ENCODE data around the gene PIAS1. TPM values are rescaled to one million over a fixed set of nuclear protein-coding genes. Genes with fewer than 3 reads are reported as not detected.
"Not testable (repeated sequence)": the region's sequence is repeated elsewhere in the genome, so short reads cannot be mapped to it uniquely, and the experiment has no call there.

The PIAS1 gene
- polyA plus RNA-seq, 1 donor, result 30.0 TPM

DNA sequence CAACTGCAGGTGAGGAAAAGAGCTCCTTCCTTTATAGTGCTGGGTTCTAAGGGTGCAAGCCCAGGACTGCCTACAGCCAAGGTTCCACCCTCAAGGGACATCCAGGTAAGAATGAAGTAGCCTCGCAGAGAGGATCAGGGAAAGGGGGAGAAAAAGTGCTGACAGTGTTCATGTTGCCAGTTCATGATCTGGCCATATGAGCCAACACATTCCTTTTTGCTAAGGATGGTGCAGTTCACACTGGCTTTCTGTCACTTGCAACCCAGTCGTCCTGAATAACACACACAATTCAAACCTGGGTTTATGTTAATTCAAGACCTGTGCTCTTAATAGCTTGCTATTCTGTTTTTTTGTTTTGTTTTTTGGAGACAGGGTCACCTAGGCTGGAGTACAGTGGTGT lies 166.4 kb downstream of the PIAS1 start:
- DNase-seq, result no peak

DNA sequence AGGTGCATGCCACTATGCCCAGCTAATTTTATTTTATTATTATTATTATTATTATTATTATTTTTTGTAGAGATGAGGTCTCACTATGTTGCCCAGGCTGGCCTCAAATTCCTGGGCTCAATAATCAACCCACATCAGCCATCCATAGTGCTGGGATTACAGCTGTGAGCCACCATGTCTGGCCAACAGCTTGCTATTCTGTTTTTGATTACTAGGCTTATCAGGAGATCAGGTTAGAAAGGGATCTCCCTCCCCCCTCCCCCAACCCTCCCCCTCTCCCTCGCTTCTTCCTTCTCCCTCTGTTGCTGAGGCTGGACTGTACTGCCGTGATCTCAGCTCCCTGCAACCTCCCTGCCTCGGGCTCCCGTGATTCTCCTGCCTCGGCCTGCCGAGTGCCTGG lies 166.9 kb downstream of the PIAS1 start:
- no peak for DNase-seq

DNA sequence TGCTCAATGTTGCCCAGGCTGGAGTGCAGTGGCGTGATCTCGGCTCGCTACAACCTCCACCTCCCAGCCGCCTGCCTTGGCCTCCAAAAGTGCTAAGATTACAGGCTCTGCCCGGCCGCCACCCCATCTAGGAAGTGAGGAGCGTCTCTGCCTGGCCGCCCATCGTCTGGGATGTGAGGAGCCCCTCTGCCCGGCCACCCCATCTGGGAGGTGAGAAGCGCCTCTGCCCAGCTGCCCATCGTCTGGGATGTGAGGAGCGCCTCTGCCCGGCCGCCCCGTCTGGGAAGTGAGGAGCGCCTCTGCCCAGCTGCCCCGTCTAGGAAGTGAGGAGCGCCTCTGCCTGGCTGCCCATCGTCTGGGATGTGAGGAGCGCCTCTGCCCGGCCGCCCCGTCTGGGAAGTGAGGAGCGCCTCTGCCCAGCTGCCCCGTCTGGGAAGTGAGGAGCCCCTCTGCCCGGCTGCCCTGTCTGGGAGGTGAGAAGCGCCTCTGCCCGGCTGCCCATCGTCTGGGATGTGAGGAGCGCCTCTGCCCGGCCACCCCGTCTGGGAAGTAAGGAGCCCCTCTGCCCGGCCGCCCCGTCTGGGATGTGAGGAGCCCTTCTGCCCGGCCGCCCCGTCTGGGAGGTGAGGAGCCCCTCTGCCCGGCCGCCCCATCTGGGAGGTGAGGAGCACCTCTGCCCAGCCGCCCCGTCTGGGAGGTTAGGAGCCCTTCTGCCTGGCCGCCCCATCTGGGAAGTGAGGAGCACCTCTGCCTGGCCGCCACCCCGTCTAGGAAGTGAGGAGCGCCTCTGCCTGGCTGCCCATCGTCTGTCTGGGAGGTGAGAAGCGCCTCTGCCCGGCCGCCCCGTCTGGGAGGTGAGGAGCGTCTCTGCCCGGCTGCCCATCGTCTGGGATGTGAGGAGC lies 167.7 kb downstream of the PIAS1 start:
- not testable (repeated sequence) for DNase-seq

DNA sequence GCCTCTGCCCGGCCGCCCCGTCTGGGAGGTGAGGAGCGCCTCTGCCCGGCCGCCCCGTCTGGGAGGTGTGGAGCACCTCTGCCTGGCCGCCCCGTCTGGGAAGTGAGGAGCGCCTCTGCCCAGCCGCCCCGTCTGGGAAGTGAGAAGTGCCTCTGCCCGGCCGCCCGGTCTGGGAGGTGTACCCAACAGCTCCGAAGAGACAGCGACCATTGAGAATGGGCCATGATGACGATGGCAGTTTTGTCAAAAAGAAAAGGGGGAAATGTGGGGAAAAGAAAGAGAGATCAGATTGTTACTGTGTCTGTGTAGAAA lies 168.3 kb downstream of the PIAS1 start:
- DNase-seq, result not testable (repeated sequence)

DNA sequence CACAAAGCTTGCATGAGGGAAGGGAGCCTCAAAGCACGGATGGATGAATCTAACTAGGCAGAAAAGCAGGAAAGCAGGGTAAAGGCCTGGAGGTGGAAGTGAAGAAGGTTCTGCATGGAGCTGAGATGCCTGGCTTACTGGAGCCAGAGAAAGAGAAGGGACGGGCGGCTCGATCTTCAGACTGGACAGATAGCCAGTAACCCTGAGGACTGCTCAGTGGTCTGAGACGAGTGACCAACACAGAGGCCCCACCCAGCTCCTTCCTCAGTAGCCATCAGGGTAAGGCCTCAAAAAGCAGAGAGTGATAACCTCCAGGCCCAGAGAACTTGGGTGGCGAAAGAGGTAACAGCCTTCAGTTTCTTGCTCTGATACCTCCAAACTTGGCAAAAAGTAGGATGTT lies 169.1 kb downstream of the PIAS1 start:
- DNase-seq, result no peak

DNA sequence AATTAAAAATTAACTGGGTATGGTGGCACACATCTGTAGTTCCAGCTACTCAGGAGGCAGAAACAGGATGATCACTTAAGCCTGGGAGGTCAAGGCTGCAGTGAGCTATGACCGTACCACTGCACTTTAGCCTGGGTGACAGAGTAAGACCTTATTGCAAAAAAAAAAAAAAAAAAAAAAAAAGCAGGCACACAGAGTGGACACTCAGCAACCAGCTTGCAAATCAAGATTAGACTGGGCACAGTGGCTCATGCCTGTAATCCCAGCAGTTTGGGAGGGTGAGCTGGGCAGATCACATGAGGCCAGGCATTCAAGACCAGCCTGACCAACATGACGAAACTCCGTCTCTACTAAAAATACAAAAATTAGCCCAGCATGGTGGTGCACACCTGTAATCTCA lies 170.0 kb downstream of the PIAS1 start:
- DNase-seq, result no peak

DNA sequence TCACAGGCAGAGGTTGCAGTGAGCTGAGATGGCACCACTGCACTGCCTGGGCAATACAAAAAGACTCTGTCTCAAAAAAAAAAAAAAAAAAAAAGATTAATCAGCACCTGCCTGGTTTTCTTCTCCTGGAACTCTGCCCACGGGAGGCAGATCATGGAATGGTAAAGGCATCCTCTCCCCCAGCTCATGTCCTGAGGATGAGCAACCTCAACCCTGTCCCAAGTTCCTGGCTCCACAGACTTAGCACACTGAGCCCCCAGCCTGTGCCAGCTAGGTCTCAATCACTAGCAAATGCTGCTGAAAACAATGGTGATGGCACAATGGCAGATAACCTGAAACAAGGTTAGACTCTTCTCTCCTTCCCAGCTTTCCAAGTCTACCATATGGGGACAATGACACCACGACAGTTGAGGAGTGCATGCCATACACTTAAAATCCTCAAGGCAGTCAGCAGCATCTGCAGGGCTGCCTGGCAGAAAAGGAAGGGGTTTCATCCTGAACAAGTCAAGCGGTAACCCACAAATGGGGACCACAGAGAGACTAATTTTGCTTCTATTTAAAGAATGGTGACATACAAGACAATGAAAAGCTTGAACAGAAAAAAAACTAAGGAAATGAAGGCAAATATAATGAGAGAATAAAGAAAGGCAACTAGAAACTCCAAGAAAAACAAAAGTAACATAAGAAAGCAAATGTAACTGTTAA lies 170.6 kb downstream of the PIAS1 start:
- DNase-seq, result no peak

DNA sequence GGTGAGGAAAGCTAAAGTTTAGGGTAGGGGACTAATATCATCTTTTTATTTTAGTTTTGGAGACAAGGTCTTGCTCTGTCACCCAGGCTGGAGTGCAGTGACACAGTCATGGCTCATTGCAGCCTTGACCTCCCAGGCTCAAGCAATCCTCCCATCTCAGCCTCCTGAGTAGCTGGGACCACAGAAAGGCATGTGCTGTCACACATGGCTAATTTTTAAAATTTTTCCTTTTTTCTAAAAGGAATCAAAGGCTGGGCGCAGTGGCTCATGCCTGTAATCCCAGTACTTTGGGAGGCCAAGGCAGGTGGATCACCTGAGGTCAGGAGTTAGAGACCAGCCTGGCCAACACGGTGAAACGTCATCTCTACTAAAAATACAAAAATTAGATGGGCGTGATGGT lies 171.3 kb downstream of the PIAS1 start:
- DNase-seq, result not testable (repeated sequence)

DNA sequence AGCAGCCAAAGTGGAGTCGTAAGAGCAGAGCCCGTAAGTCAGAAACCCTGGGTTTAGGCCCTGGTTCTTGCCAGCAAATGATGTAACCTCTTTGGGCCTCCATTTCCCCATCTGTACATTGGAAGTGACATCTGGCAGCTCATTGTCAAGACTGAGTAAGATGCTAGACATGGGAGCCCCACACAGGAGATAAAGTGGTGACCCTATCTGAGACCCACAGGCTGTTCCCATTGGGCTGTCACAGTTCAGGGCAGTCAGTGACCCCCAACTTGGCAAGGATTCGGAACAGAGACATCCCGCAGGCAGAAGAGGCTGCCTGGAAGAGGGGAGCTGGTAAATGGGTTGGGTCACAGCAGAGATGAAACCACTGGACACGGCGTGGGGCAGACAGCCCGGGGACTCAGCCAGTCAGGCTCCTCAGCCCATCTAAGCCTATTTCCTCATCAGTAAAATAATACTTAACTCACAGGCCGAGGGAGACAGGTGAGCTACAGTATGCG lies 173.6 kb downstream of the PIAS1 start:
- DNase-seq, result no peak

DNA sequence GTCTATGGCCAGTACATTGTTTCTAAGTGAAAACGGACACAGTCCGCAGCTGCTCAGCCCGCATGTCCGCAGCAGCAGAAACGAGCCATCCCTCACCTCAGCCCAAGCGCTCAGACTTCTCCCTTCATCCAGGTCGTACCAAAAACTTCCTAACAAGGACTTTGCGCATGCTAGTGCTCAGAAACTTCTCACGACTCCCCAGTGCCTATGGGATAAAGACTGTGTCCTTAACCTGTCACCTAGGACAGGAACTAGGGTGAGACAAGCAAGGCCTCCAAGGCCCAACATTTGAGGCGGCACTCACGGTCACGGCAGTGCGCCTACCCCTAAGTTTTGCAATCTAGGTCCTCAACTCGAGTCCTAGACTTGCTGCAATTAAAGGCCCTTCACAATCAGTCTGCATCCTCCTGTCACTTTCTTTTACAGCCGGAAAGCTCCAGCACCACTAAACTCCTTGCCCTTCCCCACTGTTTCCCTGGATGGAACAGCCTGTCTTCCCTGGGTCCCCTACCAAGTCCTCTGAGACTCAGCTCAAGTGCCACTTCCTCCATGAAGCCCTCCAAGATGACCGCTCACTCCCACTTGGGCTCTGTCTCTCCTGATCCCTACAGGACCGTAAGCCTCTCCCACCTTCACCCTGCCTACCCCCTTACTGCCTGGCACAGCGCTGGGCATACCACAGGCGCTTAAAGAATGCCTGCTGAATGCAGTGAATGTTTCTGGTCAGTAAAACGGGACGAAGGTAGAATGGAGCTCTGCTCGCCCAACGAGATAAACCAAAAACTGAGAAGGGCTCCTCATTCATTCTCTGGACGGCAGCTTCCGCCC lies 174.2 kb downstream of the PIAS1 start:
- DNase-seq, result no peak

DNA sequence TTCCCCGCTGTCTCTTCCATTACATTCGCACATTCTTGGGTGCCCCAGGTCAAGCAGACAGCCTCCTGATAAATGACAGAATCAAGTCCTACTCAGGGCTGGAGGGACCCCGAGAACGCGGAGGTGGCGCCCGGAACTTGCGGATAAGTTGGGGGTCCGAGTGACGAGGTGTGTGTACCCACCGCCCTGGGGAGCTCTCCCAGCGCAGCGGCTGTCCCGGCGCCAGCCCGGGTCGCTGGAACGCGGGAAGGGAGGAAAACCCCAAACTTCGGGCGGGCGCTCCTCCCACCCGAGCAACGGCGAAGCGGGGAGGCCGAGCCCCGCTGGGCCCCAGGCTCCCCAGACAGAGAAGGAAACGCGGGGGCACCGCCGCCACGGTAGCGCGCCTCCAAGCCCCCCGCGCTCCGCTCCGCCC lies 174.9 kb downstream of the PIAS1 start:
- DNase-seq, result no peak

DNA sequence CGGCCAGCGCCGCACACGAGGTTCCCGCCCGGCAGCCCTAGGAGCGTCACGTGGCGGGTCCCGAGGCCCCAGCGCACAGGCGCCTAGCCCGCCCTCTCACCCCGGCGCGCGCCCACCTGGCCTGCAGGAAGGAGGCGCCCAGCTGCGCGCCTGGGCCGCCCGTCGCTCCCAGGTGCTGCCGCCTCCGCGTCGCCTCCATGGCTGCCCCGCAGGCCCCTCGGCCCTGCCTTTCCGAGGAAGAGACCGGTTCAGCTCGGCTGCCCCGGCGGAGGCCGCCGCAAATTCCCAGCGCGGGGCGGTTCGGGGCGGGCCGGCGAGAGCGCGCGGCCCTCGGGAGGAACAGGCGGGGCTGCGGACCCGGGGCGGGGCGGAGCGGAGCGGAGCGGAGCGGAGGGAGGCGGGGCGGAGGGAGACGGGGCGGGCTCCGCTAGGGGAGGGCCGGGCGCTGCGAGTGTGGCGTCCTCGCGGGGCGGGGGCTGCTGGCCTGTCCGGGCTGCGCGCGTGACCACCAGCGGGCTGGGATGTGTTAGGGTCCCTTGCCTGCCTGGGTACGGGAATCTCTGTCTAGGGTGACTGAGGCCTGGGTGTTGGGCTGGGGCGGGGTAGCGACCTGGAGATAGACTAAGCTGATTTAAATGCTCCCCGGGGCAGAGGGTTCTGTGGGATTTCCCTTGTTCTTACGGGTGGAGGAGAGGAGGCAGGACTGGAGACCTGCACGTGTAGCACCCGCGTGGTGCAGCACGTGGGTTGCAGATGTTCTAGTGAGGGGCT lies 175.5 kb downstream of the PIAS1 start, which contains the start of gene CLN6:
Gene CLN6 (minus strand): TSS at position 343 of the 771 bp plus-strand sequence. CDS start 144 bp downstream, at position 199.
- peak; percentile 80 for DNase-seq

DNA sequence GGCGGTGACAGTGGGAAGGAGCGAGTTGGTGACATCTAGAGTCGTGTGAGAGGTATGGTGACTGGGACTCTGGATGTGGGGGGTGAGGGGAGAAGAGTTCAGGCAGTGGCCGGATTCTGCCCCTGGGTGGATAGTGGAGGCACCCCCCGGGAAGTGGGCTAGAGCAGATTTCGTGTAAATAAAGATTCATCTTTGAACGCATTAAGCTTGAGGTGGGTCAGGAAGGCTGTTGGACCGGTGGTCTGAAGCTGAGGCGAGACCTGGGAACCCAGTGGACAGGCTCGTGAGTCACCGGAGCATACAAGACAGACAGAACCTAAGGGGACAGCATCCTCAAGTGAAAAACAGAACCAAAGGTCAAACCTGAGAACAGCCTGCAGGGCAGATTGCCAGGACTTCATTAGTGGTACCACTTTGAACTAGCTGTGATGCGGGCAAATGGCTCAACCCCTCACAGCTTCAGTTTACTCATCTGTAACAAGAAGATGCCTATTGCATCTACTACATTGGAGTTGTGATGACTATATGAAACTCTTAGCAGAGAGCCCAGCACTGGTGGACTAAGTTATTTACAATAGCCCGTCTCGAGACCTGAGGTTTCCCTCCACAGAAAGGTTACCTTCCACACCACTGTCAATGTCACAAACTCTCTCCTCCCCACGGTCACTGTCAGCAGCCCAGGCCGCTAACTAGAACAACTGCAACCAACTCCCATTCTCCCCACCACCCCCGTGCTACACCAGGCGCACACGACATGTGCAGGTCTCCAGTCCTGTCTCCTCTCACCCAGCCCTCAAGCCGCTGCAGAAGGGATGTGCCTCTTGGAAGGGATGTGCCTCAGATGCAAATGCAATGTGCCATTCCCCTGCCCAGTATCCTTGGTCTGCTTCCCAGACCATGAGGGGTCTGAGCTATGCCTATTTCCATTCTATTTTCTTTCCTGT lies 176.3 kb downstream of the PIAS1 start:
- no peak for DNase-seq

DNA sequence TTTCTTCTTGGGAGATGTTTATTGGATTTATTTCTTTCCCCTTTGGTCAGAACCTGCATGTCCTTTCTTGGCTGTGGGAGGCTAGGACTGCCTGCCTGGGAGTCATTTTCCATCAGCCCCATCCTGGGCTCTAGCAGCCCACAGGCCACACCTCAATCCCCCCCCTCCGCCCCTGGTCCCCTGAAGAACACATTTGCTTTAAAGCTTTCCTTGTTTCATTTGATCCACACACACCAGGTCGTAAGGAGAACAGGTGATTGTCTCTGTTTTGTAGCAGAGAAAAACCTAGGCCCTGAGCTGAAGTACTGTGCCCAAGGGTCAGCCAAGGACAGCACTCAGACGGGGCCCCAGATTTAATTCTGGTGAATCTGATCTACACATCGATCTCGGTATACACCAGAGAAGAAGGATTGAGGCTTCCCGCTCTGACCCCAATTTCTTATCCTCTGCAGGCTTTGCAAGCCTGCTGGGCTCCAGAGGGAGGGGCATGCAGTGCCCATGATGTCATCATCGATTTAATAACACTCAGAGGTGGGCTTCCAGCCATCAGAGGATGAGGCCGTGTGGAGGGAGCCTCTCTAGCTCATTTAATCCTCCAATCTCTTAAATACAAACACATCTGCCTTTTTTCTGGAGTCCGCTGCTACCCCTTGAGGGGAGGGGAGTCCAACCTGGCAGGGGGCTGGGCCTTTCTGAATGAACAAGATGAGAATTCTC lies 177.1 kb downstream of the PIAS1 start:
- DNase-seq, result no peak

DNA sequence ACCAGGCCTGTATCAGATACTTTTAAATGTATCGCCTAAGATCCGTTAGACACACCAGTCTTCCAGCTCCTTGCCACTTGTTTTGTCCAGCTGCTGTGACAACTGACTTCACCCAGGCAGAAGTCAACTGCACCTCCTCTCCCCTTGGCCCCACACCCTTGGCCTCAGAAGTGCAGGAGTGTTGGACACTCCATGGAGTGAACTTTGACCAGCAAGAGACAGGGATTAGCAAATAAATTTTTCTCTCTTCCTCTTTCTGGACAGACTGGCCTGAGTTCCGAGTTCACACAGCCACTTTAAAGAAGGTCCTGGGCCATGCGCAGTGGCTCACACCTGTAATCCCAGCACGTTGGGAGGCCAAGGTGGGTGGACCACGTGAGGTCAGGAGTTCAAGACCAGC lies 178.3 kb downstream of the PIAS1 start:
- no peak for DNase-seq

DNA sequence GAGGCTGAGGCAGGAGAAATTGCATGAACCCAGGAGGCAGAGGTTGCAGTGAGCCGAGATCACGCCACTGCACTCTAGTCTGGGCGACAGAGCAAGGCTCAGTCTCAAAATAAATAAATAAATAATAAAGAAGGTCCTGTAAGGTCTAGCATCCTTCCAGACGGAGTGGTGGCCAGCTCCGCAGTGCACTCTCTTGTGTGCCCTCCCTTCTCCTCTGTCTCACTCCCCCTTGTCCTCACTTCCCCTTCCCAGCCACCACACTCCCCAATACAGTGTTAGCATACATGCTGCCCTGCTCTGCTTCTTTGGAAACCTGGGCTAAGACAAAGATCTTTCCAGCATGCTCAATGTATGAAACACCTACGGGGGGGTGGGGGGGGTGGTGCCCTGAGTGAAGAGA lies 178.8 kb downstream of the PIAS1 start:
- DNase-seq, result no peak

DNA sequence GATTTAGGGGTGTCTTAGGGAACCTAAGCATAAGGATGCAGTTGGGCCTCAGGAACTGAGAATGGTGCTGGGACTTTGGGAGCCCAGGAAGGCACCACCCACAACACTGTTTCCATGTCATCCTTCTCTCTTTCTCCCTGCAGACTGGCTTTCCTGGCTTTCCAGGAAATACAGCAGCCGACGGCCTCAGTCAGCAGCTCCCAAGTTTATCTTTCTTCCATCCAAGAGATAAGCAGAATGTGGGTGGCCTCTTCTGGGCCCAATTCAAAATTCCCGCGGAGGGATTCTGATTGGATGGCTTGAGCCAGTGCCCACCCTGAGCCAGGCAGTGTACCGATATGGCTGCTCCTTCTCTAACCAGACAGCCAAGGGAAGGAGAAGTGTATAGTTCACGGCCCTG lies 179.9 kb downstream of the PIAS1 start:
- DNase-seq, result no peak

DNA sequence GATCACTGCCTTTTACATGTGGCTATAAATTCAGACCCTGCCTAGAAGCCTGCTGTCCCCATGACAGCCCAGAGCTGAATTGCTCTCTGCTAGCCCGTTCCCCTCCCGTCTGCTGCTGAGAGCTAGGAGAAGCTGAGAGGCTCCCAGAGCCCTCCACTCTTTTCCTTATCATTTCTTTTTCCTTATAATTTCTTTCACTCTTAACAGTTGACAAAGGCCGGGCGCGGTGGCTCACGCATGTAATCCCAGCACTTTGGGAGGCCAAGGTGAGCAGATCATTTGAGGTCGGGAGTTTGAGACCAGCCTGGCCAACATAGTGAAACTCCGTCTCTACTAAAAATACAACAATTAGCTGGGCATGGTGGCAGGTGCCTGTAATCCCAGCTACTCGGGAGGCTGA lies 180.4 kb downstream of the PIAS1 start:
- DNase-seq, result not testable (repeated sequence)

DNA sequence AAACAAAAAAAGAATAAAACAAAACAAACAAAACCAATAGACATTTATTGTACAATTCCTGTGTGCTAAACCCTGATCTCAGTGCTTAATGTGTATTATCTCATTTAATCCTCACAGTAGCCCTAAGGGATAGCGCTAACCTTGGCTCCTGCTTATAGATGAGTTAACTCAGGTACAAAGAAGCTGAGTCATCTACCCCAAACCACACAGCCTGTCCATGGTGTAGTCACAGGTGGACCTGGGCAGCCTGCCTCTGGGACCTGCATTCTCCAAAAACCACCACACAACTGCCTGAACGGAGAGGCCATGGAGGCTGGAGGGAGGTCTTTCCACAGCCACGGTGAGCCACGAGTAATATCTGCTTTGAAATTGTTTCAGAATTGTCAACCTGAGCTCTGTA lies 180.9 kb downstream of the PIAS1 start:
- DNase-seq, result no peak

DNA sequence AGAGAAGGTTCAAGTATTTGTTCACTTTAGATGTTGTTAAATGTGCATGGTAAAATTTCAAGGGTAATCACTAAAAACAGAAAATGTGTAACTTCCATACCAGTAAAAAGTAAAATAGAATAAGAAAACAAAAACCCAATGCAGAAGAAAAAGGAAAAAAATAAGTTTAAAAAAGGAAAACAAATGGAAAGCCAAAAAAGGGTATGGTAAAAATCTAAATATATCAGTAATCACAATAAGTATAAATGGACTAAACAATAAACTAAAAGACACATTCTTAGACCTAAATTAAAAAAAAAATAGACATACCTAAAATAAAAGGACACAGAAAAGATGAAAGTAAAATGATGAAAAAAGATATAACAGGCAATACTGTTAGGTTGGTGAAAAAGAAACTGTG lies 184.9 kb downstream of the PIAS1 start:
- no peak for DNase-seq

Data from hindlimb muscle (tissue), 1 donor.